HG02798 (cell line): Measurements from ENCODE around the gene NLRX1.
A peak's percentile ranks its signal among the peaks of the same experiment; 100 is the strongest.
"Not testable (repeated sequence)": the region's sequence is repeated elsewhere in the genome, so short reads cannot be mapped to it uniquely, and the experiment has no call there.

Source experiments
- ATAC-seq: cut with Tn5 transposase; IDR thresholded peaks from one replicate; pipeline ENCODE4 v1.9.1; 2021; ENCODE audit warnings: mild to moderate bottlenecking; ENCODE audit not compliant: unreplicated experiment, poor library complexity

Gene NLRX1

GRCh38 chr11:119181677-119182412 is 13.3 kb downstream of the NLRX1 start:
- ATAC-seq, result no peak

DNA sequence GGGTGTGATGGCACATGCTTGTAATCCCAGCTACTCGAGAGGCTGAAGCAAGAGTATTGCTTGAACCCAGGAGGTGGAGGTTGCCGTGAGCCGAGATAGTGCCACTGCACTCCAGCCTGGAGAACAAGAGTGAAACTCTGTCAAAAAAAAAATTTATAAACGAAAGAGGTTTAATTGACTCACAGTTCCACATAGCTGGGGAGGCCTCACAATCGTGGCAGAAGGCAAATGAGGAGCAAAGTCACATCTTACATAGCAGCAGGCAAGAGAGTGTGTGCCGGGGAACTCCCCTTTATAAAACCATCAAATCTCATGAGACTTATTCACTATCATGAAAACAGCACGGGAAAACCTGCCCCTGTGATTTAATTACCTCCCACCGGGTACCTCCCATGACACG is 15.9 kb downstream of the NLRX1 start:
- ATAC-seq, result not testable (repeated sequence)

- ATAC-seq, result no peak
Measured at GRCh38 chr11:119185981-119186634, 17.6 kb downstream of the NLRX1 start.

DNA sequence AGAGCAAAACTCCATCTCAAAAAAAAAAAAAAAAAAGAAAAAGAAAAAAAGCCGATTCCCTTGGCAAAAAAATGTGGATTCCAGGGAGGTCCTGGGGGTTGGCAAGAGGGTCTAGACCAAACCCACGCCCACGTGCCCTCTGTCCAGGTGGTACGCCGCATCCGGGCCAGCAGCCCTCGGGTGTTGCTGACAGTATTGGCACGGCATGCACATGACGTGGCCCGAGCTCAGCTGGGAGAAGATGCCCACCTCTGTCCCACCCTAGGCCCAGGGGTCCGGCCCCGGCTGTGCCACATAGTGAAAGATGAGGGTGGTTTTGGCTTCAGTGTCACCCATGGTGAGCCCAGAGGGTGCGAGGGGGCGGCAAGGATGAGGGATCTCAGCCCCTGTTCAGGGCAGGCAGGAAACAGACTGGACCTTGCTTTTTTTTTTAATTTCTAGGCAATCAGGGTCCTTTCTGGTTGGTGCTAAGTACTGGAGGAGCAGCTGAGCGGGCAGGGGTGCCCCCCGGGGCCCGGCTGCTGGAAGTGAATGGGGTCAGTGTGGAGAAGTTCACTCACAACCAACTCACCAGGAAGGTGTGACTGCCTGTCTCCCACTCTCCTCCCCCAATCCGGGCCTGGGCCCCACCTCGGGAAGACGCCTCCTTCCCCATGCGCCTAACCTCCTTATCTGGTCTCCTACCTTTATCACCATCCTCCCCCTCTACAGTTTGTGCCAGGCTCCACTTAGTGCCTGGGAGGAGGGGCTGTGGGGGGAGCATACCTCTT is 18.8 kb downstream of the NLRX1 start:
- ATAC-seq, result no peak

GRCh38 chr11:119188067-119188466 is 19.5 kb downstream of the NLRX1 start:
- ATAC-seq, result no peak

DNA sequence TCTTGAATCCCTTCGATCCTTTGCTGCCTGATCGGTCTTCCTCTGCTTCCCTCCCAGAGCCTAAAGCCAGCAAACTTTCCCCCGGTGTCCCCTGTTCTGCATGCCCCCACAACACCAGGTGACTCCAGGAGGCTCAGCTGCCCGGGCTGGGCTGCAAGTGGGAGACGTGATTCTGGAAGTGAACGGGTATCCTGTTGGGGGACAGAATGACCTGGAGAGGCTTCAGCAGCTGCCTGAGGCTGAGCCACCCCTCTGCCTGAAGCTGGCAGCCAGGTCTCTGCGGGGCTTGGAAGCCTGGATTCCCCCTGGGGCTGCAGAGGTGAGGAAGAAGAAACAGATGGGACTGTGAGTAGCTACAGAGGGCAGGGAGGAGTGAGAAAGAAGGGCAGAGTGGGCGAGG is 20.4 kb downstream of the NLRX1 start:
- no peak for ATAC-seq

- ATAC-seq, result no peak
Measured at GRCh38 chr11:119189393-119189792, 20.9 kb downstream of the NLRX1 start.

- ATAC-seq, result no peak
Measured at GRCh38 chr11:119190531-119190930, 22.0 kb downstream of the NLRX1 start.

DNA sequence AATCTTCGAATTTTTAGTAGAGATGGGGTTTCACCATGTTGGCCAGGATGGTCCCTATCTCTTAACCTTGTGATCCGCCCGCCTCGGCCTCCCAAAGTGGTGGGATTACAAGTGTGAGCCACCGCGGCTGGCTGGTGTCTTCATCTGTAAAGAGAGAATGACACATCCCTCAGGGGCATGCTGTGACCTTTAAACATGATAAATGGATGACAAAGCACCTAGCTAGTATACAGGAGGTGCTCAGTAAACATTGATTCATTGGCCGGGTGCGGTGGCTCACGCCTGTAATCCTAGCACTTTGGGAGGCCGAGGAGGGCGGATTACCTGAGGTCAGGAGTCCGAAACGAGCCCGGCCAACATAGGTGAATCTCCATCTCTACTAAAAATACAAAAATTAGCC is 22.7 kb downstream of the NLRX1 start:
- ATAC-seq, result not testable (repeated sequence)

DNA sequence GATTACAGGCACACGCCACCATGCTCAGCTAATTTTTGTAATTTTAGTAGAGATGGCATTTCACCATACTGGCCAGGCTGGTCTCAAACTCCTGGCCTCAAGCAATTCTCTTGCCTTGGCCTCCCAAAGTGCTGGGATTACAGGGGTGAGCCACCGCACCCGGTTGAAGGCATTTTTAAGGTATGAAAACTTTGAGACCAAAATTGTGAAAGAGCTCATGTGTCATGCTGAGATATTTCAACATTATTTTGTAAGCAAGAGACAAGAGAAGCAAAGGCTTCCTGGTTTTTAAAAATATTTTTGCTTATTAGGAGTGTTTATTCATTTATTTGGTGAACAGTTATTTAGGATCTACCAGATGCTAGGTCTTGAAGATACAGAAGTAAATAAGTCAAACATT is 23.6 kb downstream of the NLRX1 start:
- ATAC-seq, result no peak

GRCh38 chr11:119193001-119193400 is 24.5 kb downstream of the NLRX1 start:
- no peak for ATAC-seq

GRCh38 chr11:119193626-119194025 is 25.1 kb downstream of the NLRX1 start:
- no peak for ATAC-seq

GRCh38 chr11:119194811-119195440 is 26.4 kb downstream of the NLRX1 start:
- no peak for ATAC-seq

GRCh38 chr11:119195680-119196079 is 27.2 kb downstream of the NLRX1 start:
- no peak for ATAC-seq

DNA sequence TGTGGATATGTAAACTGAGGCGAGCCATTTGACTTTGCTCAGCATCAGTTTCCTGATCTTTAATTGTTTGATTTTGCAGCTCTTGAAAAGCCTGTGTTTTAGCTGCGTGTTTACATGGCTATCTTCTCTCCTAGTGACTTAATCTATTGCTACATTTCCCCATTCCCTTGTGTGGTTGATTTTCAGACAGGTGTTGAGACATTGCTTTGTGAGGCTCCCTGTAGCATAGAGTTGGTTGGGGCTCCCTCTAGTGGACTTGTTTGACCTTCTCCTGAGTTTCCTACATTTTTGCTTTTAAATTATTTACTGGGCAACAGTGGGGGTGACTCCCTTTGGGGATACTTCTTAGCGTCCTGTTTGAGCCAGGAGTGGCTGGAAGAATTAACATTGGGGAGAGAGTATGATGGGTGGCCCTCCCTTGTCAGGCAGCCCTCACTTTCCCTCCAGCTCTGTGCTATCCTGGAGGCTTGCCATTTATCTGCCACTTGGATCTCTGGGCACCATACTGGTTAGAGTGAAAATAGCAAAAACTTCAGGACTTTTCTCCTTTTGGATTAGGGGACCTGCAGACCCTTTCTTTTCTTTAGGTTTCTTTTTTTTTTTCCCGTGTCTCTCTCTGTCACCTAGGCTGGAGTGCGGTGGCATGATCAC is 28.4 kb downstream of the NLRX1 start:
- peak; percentile 70 for ATAC-seq

- ATAC-seq, result no peak
Measured at GRCh38 chr11:119198925-119199324, 30.4 kb downstream of the NLRX1 start.

DNA sequence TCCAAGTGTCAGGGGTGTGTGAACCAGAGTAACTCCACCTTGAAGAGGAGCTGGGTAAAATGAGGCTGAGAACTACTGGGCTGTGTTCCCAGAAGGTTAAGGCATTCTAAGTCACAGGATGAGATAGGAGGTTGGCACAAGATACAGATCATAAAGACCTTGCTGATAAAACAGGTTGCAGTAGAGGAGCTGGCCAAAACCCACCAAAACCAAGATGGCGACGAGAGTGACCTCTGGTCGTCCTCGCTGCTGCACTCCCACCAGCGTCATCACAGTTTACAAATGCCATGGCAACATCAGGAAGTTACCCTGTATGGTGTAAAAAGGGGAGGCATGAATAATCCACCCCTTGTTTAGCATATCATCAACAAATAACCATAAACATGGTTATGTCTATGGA is 32.7 kb downstream of the NLRX1 start:
- not testable (repeated sequence) for ATAC-seq

DNA sequence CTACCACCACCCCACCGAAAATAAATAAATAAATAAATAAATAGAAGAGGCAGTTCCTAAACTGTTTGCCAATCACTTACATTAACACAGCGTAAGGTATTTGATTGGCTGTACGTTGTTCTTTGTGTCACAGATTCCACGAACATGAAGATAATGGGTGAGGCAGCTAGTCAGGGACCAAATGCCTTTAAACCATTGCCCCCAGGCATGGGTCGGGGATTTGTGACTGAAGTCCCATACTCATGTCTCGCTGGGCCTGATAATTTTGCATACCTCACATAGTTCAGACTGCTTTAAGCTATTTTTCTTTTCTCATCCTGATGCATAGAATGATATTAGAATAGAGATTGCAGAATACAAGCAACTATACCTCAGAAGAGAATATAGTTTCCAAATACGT is 34.0 kb downstream of the NLRX1 start:
- ATAC-seq, result no peak

GRCh38 chr11:119204066-119204465 is 35.5 kb downstream of the NLRX1 start:
- ATAC-seq, result no peak

DNA sequence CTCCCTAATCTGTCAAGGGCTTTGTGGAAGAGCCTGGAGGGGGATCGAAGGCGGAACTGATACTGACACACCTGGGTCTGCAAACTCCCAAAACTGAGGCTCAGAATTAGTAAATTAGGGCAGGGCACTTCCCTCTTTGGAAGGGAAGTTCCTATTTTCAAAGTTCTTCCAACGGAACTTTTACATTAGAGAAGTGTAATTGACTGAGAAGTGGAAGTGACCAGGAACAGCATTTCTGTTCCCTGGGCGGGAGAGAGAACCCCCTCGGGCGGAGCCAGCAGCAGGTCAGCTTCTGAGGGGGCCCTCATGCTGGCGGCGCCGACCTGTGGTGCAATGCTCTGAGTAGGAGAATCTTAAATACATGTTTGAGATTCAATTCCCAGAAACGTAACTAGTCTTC is 36.6 kb downstream of the NLRX1 start:
- ATAC-seq, result no peak
